HepG2 (cell line): ENCODE results near the gene CTU2. TPM values are rescaled to one million over a fixed set of nuclear protein-coding genes. Genes with fewer than 3 reads are reported as not detected.

Experiments used
- DNMT3B ChIP-seq: conservative IDR thresholded peaks from 2 replicates; pipeline ENCODE4 v1.6.1; 2016; ENCODE audit warnings: missing biosample characterization, control low read depth
- ETV5 ChIP-seq: IDR thresholded peaks from 2 replicates; pipeline ENCODE4 v1.6.1; 2018; ENCODE audit warnings: missing biosample characterization, missing genetic modification reagents, inconsistent platforms, borderline replicate concordance
- HMGA1 ChIP-seq: sonication (generic); formaldehyde crosslinking; conservative IDR thresholded peaks from 2 replicates; pipeline ENCODE4 v1.4.0; 2020; ENCODE audit warnings: missing genetic modification reagents
- JUND ChIP-seq: sonication (generic); formaldehyde crosslinking; IDR thresholded peaks from 2 replicates; pipeline ENCODE4 v1.8.0; 2022; ENCODE audit warnings: mild to moderate bottlenecking, missing genetic modification reagents
- PITX1 ChIP-seq: sonication (generic); formaldehyde crosslinking; IDR thresholded peaks from 2 replicates; pipeline ENCODE4 v1.5.1; 2020; ENCODE audit warnings: mild to moderate bottlenecking, missing genetic modification reagents
- SALL2 ChIP-seq: sonication (generic); formaldehyde crosslinking; IDR thresholded peaks from 2 replicates; pipeline ENCODE4 v1.8.1; 2023; ENCODE audit warnings: mild to moderate bottlenecking, missing genetic modification reagents, inconsistent platforms
- SOX13 ChIP-seq, 3 experiments: fragments of 450-650 bp in 1 of 3; sonication (generic) in 1 of 3; formaldehyde crosslinking in 1 of 3; IDR thresholded peaks in 2 of 3; conservative IDR thresholded peaks in 1 of 3; 2 replicates each; pipeline versions ENCODE4 v1.5.0 to v1.6.1; 2016 to 2020; ENCODE audit warnings: antibody characterized with exemption in 1 of 3, mild to moderate bottlenecking in 1 of 3, missing compliant biosample characterization in 1 of 3, missing genetic modification reagents in 1 of 3, moderate library complexity in 1 of 3
- ZFAT ChIP-seq: sonication (generic); formaldehyde crosslinking; conservative IDR thresholded peaks from 2 replicates; pipeline ENCODE4 v1.8.1; 2023; ENCODE audit warnings: missing genetic modification reagents, inconsistent platforms
- ZFP36L2 ChIP-seq: sonication (generic); formaldehyde crosslinking; IDR thresholded peaks from 2 replicates; pipeline ENCODE4 v1.4.0; 2020; ENCODE audit warnings: missing genetic modification reagents
- ZFP62 ChIP-seq: sonication (generic); formaldehyde crosslinking; IDR thresholded peaks from 2 replicates; pipeline ENCODE4 v1.4.0; 2020; ENCODE audit warnings: missing genetic modification reagents
- ZNF235 ChIP-seq: sonication (generic); formaldehyde crosslinking; IDR thresholded peaks from 2 replicates; pipeline ENCODE4 v1.8.1; 2023; ENCODE audit warnings: mild to moderate bottlenecking, missing genetic modification reagents, borderline replicate concordance
- ZNF24 ChIP-seq: fragments of 450-650 bp; IDR thresholded peaks from 2 replicates; pipeline ENCODE4 v1.6.1; 2017; ENCODE audit warnings: antibody characterized with exemption, mild to moderate bottlenecking
- ZNF430 ChIP-seq: sonication (generic); formaldehyde crosslinking; IDR thresholded peaks from 2 replicates; pipeline ENCODE4 v1.9.0; 2021; ENCODE audit warnings: mild to moderate bottlenecking, missing genetic modification reagents
- ZNF484 ChIP-seq: sonication (generic); formaldehyde crosslinking; IDR thresholded peaks from 2 replicates; pipeline ENCODE4 v1.5.1; 2020; ENCODE audit warnings: mild to moderate bottlenecking, low read depth, missing genetic modification reagents, borderline replicate concordance
- ZNF530 ChIP-seq: sonication (generic); formaldehyde crosslinking; IDR thresholded peaks from 2 replicates; pipeline ENCODE4 v1.5.0; 2020; ENCODE audit warnings: low read depth, mild to moderate bottlenecking, missing genetic modification reagents
- ZNF598 ChIP-seq: sonication (generic); formaldehyde crosslinking; IDR thresholded peaks from 2 replicates; pipeline ENCODE4 v1.5.1; 2020; ENCODE audit warnings: mild to moderate bottlenecking, missing genetic modification reagents, borderline replicate concordance
- ZNF7 ChIP-seq: IDR thresholded peaks from 2 replicates; pipeline ENCODE4 v1.6.1; 2016; ENCODE audit warnings: missing biosample characterization, missing genetic modification reagents
- ZNF746 ChIP-seq: sonication (generic); formaldehyde crosslinking; IDR thresholded peaks from 2 replicates; pipeline ENCODE4 v1.8.0; 2022; ENCODE audit warnings: mild to moderate bottlenecking, missing genetic modification reagents
- ZNF773 ChIP-seq: sonication (generic); formaldehyde crosslinking; IDR thresholded peaks from 2 replicates; pipeline ENCODE4 v1.4.0; 2020; ENCODE audit warnings: missing genetic modification reagents, borderline replicate concordance
- polyA plus RNA-seq, 8 experiments: library from polyadenylated mRNA; depleted of rRNA in 3 of 8; stranded (reverse) in 7 of 8; unstranded in 1 of 8; fragments of >200 nt; fragmentation: Illumina TruSeq in 4 of 8; extraction: Trizol in 4 of 8; gene quantifications; 2 replicates each; pipeline versions ENCODE4 v1.2.1 to v1.2.3, GENCODE V29; 2011 to 2016; ENCODE audit warnings: low read depth in 4 of 8, missing spikeins in 1 of 8, mixed read lengths in 1 of 8; ENCODE audit not compliant: insufficient read depth in 1 of 8
- total RNA-seq, 5 experiments: library from RNA; depleted of rRNA; stranded (reverse); fragments of >200 nt; fragmentation: Illumina TruSeq; extraction: Trizol; gene quantifications; 2 replicates each; pipeline ENCODE4 v1.2.3, GENCODE V29; 2016; ENCODE audit warnings: low read depth in 1 of 5
- TF ChIP-seq, protein P1 (sequence below): sonication (generic); formaldehyde crosslinking; IDR thresholded peaks from 2 replicates; pipeline ENCODE4 v1.5.1; 2020; ENCODE audit warnings: mild to moderate bottlenecking, missing genetic modification reagents, borderline replicate concordance
- TF ChIP-seq, protein P2 (sequence below): sonication (generic); formaldehyde crosslinking; conservative IDR thresholded peaks from 2 replicates; pipeline ENCODE4 v1.8.0; 2022; ENCODE audit warnings: low read depth, missing genetic modification reagents
- TF ChIP-seq, protein P3 (sequence below): sonication (generic); formaldehyde crosslinking; IDR thresholded peaks from 2 replicates; pipeline ENCODE4 v1.4.0; 2020; ENCODE audit warnings: missing genetic modification reagents, borderline replicate concordance
- TF ChIP-seq, protein P4 (sequence below): sonication (generic); formaldehyde crosslinking; IDR thresholded peaks from 2 replicates; pipeline ENCODE4 v1.4.0; 2020; ENCODE audit warnings: missing genetic modification reagents

Gene CTU2
- total and polyA plus RNA-seq, 2 of the 13 experiments (the other 11 are each of a cell fraction or from before 2014, with no cell fraction given) = 13.3 to 21.9 TPM

DNA sequence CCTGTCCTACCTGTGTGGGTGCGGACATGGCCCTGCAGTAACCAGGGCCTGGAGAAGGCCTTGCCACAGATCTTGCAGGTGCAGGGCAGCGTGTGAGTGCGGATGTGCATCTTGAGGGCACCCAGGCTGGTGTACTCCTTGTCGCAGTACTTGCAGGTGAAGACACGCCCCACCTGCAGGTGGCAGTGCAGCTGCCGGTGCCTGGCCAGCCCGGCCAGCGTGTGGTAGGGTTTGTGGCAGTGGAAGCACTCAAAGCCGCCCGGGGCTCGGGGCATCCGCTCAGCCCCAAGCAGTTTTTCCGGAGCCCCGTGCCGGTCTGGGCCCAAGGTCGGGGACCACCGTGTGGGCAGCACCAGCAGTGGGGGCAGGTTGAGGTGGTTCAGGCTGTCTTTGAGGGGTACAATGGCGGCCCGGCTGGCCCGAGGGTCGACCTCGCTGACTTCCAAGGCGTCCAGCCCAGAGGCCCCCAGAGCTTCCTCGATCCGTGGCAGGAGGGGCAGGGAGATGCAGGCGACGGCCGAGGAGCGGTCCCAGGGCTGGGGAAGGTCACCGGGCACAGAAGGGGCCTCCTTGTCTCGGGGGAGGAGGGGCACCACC is 25.1 kb upstream of the CTU2 start (continued):
- no peak for TF ChIP-seq ZNF746
- TF ChIP-seq, protein P1, sequence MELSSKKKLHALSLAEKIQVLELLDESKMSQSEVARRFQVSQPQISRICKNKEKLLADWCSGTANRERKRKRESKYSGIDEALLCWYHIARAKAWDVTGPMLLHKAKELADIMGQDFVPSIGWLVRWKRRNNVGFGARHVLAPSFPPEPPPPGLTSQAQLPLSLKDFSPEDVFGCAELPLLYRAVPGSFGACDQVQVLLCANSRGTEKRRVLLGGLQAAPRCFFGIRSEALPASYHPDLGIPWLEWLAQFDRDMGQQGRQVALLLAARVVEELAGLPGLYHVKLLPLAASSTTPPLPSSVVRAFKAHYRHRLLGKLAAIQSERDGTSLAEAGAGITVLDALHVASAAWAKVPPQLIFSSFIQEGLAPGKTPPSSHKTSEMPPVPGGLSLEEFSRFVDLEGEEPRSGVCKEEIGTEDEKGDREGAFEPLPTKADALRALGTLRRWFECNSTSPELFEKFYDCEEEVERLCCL (CRISPR knock-in tag) = no peak
- peak; percentile 52 for TF ChIP-seq ETV5 (CRISPR knock-in tag)
- no peak for TF ChIP-seq SOX13 (IDR thresholded peaks at IDR 0.05)
- TF ChIP-seq SOX13 (CRISPR knock-in tag; conservative IDR thresholded peaks at IDR 0.05 in 1 of 2, IDR thresholded peaks at IDR 0.05 in 1 of 2) = peak in 1 of 2 experiments; percentile 5; a peak in 1 of 4 replicates
- 0 out of 2 replicates have a peak, but pooled peaks have one; percentile 25 for TF ChIP-seq ZNF235 (CRISPR knock-in tag)
- TF ChIP-seq DNMT3B (CRISPR knock-in tag) = no peak
- TF ChIP-seq, protein P2, sequence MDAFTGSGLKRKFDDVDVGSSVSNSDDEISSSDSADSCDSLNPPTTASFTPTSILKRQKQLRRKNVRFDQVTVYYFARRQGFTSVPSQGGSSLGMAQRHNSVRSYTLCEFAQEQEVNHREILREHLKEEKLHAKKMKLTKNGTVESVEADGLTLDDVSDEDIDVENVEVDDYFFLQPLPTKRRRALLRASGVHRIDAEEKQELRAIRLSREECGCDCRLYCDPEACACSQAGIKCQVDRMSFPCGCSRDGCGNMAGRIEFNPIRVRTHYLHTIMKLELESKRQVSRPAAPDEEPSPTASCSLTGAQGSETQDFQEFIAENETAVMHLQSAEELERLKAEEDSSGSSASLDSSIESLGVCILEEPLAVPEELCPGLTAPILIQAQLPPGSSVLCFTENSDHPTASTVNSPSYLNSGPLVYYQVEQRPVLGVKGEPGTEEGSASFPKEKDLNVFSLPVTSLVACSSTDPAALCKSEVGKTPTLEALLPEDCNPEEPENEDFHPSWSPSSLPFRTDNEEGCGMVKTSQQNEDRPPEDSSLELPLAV (CRISPR knock-in tag) = no peak
- TF ChIP-seq PITX1 (CRISPR knock-in tag) = peak; percentile 44; the same call in 1 of the 2 replicates
- TF ChIP-seq HMGA1 = no peak
- TF ChIP-seq ZNF24 = no peak
- no peak for TF ChIP-seq ZNF598 (CRISPR knock-in tag)
- no peak for TF ChIP-seq JUND
- TF ChIP-seq, protein P3, sequence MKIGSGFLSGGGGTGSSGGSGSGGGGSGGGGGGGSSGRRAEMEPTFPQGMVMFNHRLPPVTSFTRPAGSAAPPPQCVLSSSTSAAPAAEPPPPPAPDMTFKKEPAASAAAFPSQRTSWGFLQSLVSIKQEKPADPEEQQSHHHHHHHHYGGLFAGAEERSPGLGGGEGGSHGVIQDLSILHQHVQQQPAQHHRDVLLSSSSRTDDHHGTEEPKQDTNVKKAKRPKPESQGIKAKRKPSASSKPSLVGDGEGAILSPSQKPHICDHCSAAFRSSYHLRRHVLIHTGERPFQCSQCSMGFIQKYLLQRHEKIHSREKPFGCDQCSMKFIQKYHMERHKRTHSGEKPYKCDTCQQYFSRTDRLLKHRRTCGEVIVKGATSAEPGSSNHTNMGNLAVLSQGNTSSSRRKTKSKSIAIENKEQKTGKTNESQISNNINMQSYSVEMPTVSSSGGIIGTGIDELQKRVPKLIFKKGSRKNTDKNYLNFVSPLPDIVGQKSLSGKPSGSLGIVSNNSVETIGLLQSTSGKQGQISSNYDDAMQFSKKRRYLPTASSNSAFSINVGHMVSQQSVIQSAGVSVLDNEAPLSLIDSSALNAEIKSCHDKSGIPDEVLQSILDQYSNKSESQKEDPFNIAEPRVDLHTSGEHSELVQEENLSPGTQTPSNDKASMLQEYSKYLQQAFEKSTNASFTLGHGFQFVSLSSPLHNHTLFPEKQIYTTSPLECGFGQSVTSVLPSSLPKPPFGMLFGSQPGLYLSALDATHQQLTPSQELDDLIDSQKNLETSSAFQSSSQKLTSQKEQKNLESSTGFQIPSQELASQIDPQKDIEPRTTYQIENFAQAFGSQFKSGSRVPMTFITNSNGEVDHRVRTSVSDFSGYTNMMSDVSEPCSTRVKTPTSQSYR (CRISPR knock-in tag) = no peak
- TF ChIP-seq ZNF430 (CRISPR knock-in tag) = peak; percentile 66; the same call in 1 of the 2 replicates
- no peak for TF ChIP-seq ZFP36L2 (CRISPR knock-in tag)
- no peak for TF ChIP-seq ZNF773 (CRISPR knock-in tag)
- no peak for TF ChIP-seq ZNF530
- no peak for TF ChIP-seq ZFAT (CRISPR knock-in tag)
- TF ChIP-seq, protein P4, sequence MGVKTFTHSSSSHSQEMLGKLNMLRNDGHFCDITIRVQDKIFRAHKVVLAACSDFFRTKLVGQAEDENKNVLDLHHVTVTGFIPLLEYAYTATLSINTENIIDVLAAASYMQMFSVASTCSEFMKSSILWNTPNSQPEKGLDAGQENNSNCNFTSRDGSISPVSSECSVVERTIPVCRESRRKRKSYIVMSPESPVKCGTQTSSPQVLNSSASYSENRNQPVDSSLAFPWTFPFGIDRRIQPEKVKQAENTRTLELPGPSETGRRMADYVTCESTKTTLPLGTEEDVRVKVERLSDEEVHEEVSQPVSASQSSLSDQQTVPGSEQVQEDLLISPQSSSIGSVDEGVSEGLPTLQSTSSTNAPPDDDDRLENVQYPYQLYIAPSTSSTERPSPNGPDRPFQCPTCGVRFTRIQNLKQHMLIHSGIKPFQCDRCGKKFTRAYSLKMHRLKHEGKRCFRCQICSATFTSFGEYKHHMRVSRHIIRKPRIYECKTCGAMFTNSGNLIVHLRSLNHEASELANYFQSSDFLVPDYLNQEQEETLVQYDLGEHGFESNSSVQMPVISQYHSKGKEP (CRISPR knock-in tag) = no peak
- 0 out of 2 replicates have a peak, but pooled peaks have one; percentile 26 for TF ChIP-seq SALL2 (CRISPR knock-in tag)
- TF ChIP-seq ZNF484 = no peak
- TF ChIP-seq ZFP62 (CRISPR knock-in tag) = no peak
- TF ChIP-seq ZNF7 (CRISPR knock-in tag) = no peak
